Dermis blood vessel endothelial cell (primary cell): Measurements from ENCODE around the gene LRRIQ3. TPM values are rescaled to one million over a fixed set of nuclear protein-coding genes. Genes with fewer than 3 reads are reported as not detected.

Source experiments
- DNase-seq: peaks from one replicate; pipeline ENCODE4 v3.0.0; 2010
- total RNA-seq: library from RNA; depleted of rRNA; stranded (reverse); fragments of >200 nt; gene quantifications from 2 replicates; pipeline ENCODE4 v1.2.3, GENCODE V29; 2014

The LRRIQ3 gene
- total RNA-seq, 1 donor from 2014 or later = 0.17 TPM

- DNase-seq = no peak
Measured at GRCh38 chr1:74113333-74113732, 84.6 kb downstream of the LRRIQ3 start.

GRCh38 chr1:74107394-74107793 is 90.6 kb downstream of the LRRIQ3 start:
- no peak for DNase-seq

- DNase-seq = no peak
Measured at GRCh38 chr1:74091371-74091770, 106.6 kb downstream of the LRRIQ3 start.

GRCh38 chr1:74083128-74083527 is 114.8 kb downstream of the LRRIQ3 start:
- DNase-seq = no peak

- no peak for DNase-seq
Measured at GRCh38 chr1:74065081-74065480, 132.9 kb downstream of the LRRIQ3 start.

DNA sequence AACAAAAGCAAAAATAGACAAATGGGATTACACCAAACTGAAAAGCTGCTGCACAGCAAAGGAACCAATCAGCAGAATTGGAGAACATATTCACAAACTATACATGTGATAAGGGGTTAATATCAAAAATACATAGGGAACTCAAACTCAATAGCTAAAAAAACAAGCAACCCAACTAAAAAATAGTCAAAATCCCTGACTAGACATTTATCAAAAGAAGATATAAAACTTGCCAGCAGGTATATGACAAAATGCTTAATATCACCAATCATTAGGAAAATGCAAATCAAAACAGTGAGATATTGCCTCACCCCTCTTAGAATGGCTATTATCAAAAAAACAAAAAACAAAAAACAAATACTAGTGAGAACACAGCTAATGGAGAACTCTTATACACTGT is 140.3 kb downstream of the LRRIQ3 start:
- DNase-seq = no peak

DNA sequence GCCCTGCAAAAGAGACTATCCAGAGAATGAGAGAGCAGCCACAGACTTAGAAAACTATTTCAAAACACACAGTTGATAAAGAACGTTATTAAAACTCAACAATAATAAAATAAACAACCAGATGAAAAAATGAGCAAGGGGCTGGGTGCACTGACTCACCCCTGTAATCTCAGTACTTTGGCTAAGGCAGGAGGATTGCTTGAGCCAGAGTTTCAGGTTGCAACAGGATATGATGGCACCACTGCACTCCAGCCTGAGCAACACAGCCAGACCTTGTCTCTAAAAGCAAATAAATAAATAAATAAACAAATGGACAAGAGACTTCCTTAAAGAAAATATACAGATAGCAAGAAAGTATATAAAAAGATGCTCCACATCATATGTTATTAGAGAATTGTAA is 144.6 kb downstream of the LRRIQ3 start:
- DNase-seq = no peak

DNA sequence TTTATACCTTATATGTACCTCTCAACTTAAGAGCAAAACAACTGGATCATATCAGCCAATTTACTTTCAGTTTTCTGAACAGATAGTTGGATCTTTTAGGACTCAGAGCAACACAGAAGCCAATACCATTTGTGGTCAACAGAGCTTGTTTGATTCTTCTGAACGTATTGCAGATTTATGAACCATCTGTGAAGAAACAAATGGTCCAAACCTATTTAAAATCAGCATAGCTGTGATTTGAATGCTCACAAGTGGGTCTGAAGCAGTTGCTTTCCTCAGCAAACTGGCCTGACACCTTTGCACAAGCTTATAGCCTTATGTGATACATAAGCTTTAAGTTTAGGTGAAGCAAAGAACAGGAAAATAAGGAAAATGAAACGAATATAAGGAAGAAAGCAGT is 147.6 kb downstream of the LRRIQ3 start:
- no peak for DNase-seq

GRCh38 chr1:74038042-74038441 is 159.9 kb downstream of the LRRIQ3 start:
- DNase-seq = no peak

GRCh38 chr1:74012583-74012982 is 185.4 kb downstream of the LRRIQ3 start:
- no peak for DNase-seq

GRCh38 chr1:74011736-74012135 is 186.2 kb downstream of the LRRIQ3 start:
- no peak for DNase-seq

- DNase-seq = no peak
Measured at GRCh38 chr1:74010206-74010605, 187.8 kb downstream of the LRRIQ3 start.

DNA sequence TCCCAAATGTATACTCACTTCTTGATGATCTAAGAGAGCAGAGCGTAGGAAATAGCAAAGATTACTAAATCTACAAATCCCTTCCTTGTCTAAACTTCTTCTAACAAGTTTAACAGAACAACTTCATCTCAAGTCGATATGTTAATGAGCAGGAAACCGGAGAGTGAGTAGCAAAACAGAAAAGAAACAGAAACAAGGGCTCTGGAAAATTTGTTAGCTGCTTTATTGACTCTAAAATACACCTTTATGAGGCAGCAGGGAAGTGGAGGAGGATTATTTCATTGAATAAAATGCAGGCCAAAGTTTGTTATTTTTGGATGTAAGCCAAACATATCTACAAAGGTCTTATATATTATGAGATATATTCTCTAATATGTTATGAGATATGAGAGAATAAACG is 192.4 kb downstream of the LRRIQ3 start:
- no peak for DNase-seq

- DNase-seq = no peak
Measured at GRCh38 chr1:74003806-74004205, 194.2 kb downstream of the LRRIQ3 start.

DNA sequence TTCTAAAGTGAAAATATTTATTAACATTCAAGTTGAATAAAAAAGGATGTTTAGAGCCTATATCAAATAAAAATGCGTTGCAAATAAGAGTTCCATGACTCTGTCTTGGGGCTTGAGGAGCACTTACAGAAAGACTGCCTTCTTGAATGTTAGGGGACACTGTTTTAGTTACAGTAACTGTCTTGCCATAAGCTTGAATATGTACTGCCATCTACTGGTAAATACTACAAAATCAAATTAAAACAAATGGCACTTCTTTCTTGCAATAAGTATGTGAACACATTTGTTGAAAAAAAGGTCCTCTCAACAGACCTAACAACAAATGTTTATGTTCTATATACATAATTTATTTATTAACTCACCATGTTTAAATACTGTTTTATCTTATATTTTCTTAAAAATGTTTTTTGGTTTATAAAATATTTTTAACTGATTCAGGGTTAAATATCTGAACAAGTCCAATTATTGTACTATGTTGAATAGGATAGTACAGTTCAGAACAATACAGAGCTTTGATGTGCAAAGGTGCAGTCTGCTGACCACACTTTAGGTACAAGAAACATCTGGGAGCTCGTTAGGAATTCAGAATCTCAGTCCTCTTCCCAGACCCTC is 199.5 kb downstream of the LRRIQ3 start:
- peak; percentile 40 for DNase-seq

DNA sequence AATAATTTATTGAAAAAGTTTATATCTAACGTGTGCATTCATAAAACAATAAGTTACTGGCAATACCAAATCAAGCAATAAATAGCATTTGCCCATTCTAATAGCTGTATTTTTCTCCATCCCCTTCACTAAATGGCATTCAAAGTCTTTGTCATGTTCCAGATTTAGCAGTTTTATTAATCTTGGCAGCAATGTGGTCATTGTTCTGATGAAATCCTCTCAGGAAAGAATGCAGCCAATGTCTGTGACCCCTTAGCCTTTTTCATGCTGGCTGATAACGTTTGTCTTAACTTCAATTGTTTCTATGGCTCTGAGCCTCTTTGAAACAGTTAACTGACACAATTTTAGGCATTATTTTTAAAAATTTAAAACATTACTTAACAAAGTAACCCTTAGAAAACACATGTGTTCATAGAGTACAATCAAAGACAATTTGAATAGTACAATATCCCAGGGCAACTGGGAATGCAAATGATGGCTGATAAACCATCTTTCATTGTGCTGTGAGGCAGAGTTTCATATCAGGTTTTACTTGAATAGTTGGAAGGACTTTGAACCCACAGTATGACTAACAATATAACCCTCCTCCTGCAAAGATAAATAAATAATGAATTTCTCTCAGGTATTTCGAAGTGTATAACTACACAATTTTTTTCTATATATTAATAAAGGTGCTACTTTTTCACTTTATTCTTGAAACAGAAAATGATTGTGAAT is 217.5 kb downstream of the LRRIQ3 start:
- peak; percentile 1 for DNase-seq

DNA sequence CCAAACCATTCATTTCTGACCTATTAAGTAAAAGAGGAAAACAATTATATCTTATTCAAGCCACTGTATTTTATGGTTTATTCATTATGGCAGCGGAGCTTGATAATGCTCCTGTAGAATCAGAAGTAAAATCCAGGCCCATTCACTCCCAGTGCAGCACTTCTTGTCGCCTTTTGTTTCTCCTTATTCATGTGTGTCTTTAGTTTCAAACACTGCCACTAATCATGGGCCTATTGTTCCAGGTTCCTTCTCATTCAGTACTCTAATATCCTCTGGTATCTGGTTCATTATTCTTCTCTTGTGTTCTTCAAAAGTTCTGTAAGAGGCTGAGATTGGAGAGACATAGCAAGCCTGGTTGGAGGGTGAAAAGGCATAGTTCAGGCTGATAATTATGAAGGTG is 218.3 kb downstream of the LRRIQ3 start:
- no peak for DNase-seq

- DNase-seq = no peak
Measured at GRCh38 chr1:73978964-73979363, 219.0 kb downstream of the LRRIQ3 start.

Other genes with a start within 250 kb of the LRRIQ3 start
- gene FPGT, start 66 bp upstream of the LRRIQ3 start, total RNA-seq = 10.7 and 18.2 TPM in 2 replicates
- gene TNNI3K, start 37.2 kb upstream of the LRRIQ3 start, total RNA-seq = not detected in 2 replicates